NCI-H2107 treated with DMSO at 0.1 percent for 48 hours (cell line): ENCODE results near the gene TSHR.
"Not testable (repeated sequence)": the region's sequence is repeated elsewhere in the genome, so short reads cannot be mapped to it uniquely, and the experiment has no call there.

Source experiments
- DNase-seq: peaks from one replicate; lab custom pipeline; 2025; ENCODE audit not compliant: unreplicated experiment; lab: John Stamatoyannopoulos, UW

The TSHR gene

DNA sequence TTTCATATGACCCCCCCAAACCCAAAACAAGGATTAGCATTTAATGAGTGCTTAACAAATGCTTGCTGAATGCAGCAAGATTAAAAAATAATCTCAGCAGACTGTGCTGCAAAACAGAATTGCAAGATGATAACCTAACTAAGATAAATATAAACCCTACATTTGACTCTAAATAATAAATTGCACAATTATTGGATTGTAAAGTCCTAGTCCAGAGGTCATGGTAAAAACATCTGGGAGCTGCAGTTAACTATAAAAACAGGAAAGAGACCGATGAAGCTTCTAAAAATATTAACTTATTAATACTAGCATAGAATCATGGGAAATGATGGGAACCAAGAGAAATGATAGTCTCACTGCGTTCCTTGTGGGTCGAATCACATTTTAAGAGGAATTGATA is 37.2 kb downstream of the TSHR start:
- no peak for DNase-seq

- DNase-seq: peak; percentile 49
These were observed 40.9 kb downstream of the TSHR start for GRCh38 chr14:80996049-80996901.

- DNase-seq: no peak
These were observed 46.0 kb downstream of the TSHR start for GRCh38 chr14:81001447-81001846.

- DNase-seq: no peak
These were observed 49.2 kb downstream of the TSHR start for GRCh38 chr14:81004575-81004974.

- no peak for DNase-seq
These were observed 50.3 kb downstream of the TSHR start for GRCh38 chr14:81005540-81006228.

DNA sequence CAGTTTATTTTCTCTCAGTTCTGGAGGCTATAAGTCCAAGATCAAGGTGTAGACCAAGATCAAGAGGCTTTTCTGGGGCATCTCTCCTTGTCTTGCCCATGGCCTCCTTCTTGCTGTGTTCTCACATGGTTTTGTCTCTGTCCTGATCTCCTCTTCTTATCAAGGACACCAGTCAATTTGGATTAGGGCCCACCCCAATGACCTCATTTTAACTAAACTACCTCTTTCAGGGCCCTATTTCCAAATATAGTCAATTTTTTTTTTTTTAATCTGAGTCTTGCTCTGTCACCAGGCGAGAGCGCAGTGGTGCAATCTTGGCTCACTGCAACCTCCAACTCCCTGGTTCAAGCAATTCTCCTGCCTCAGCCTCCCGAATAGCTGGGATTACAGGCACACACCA is 50.8 kb downstream of the TSHR start:
- DNase-seq: no peak

- DNase-seq: no peak
These were observed 51.7 kb downstream of the TSHR start for GRCh38 chr14:81007131-81007530.

DNA sequence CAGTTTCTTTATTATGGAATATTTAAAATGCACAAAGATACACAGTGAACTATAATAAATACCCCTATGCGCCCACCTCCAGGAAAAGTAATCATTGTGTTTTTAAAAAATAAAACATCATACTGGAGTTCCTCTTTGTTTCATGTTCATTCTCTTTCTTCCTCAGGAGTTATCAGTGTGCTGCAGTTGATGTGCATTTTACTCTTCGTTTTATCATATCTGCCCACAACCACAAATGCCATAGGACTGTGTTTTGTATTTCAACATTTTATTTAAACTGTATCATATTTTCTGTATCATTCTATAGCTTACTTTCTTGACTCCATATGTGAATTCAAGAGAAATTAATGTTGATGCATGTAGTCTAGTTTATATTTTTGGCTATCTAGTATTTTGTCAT is 53.9 kb downstream of the TSHR start:
- DNase-seq: no peak

- DNase-seq: no peak
These were observed 62.8 kb downstream of the TSHR start for GRCh38 chr14:81018251-81018650.

GRCh38 chr14:81018684-81019083 is 63.3 kb downstream of the TSHR start:
- no peak for DNase-seq

- not testable (repeated sequence) for DNase-seq
These were observed 63.7 kb downstream of the TSHR start for GRCh38 chr14:81019113-81019512.

DNA sequence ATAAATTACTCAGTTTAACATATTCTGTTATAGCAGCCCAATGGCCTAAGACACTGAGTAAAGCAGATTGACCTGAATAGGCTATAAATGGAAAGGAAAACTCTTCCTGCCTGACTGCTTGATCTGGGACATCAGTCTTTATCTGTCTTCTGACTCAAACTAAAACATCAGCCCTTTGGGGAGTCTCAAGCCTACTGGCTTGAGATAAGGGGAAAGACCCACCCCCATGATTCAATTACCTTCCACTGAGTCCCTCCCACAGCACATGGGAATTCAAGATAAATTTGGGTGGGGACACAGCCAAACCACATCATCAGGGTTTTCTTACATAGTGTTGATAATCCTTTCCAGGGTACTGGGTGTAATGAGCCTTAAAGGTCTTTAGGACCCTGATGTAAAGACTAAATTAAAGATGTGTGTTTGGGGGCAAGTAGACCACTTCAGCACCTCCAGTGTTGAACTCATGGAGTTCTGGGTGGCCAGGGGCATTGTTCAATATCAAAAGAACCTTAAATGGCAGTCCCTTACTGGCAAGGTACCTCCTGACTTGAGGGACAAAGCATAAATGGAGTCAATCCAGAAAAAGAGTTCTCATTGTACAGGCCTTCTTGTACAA is 67.8 kb downstream of the TSHR start:
- DNase-seq: no peak

- no peak for DNase-seq
These were observed 73.0 kb downstream of the TSHR start for GRCh38 chr14:81028461-81028860.

DNA sequence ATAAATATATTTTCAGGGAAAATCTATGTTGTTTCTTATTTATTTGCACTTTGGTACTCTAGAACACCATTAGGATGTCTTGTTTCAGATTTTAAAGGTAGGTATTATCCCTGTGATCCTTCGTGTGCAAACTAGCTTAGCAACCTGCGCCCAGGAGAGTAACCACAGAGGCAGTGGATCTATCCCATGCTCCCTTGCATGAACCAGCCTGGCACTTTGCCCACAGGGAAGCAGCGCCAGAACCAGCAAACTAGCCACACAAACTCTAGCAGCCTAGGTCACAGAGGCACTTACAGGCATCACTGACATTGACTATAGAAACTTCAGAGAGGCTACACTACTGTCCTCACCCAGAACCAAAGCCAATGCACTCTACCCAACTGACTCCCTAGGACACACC is 76.1 kb downstream of the TSHR start:
- DNase-seq: peak; percentile 36

- no peak for DNase-seq
These were observed 78.3 kb downstream of the TSHR start for GRCh38 chr14:81033698-81034240.

DNA sequence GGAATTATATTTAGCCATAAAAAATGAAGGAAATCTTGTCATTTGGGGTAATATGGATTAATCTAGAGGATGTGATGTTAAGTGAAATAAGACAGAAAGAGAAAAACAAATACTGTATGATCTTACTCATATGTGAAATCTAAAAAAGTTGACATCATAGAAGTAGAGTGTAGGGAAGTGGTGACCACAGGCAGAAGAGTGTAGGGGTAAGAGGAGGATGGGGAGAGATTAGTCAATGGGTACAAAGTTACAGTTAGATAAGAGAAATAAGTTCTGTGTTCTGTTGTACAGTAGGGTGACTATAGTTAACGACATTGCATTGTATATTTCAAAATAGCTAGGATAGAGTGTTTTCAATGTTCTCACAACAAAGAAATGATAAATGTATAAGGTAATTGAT is 87.0 kb downstream of the TSHR start:
- no peak for DNase-seq

GRCh38 chr14:81051547-81051946 is 96.1 kb downstream of the TSHR start:
- DNase-seq: no peak

GRCh38 chr14:81054057-81054456 is 98.6 kb downstream of the TSHR start:
- not testable (repeated sequence) for DNase-seq

GRCh38 chr14:81055971-81056370 is 100.5 kb downstream of the TSHR start:
- DNase-seq: no peak

DNA sequence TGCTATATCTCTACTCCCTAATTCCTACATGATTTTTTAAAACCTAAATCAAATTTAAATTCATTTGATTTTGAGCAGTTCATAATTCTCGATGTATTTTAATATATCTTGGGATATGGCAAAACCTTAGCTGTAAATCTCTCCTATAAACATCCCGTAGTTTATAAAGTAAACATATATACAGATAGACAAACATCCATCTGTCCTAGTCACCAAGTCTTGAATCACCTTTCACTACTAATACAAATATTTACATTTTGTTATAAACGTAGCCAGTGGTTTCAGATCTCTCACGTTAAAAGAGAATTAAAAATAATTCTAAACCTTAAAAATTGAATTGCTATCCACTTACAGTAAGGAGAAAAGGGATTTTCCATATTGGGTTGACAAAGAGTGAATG is 107.0 kb downstream of the TSHR start:
- no peak for DNase-seq

GRCh38 chr14:81062816-81063215 is 107.4 kb downstream of the TSHR start:
- peak; percentile 15 for DNase-seq

DNA sequence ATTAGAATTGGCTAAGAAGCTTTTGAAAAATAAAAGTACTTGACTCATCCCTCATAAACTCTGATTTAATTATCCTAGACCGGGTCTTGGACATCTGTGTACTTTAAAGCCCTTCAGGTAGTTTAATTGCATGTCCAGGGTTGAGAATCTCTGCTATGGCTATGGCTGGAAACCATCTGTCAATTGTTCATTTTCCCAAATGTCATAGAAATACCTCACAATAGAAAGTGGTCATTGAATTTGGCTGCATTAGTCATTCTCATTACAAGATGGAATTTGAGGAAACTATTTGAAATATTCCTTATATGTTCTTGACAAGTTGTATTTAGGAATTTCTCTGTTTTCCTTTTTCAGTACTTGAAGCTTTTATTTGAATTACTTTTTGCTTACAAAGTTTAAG is 111.3 kb downstream of the TSHR start:
- no peak for DNase-seq
